HG02870 (cell line): ENCODE results near the gene GNLY.
"Not testable (repeated sequence)": the region's sequence is repeated elsewhere in the genome, so short reads cannot be mapped to it uniquely, and the experiment has no call there.

ENCODE experiments used
- ATAC-seq: cut with Tn5 transposase; IDR thresholded peaks from one replicate; pipeline ENCODE4 v1.9.1; 2021; ENCODE audit warnings: mild to moderate bottlenecking, moderate library complexity; ENCODE audit not compliant: unreplicated experiment

Gene GNLY

GRCh38 chr2:85706599-85707296 lies 12.6 kb downstream of the GNLY start:
- no peak for ATAC-seq

- ATAC-seq, result peak; percentile 40
These were observed 13.1 kb downstream of the GNLY start for GRCh38 chr2:85707304-85707703.

DNA sequence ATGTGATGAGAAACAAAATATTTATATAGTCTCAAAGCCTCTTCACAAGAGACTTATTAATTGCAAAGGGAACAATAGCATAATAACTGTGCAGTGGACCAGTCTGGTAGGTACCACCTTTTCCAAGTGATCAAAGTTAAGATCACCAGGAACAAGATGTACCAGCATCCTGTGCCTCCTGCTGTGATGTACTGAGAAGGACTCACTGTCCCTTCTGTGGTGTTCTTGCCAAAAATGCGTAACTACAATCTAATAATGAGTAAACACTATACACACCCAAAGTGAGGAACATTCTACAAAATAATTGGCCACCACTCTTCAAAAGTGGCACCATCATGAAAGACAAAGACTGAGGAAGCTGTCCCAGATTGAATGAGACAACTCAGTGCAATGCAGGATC lies 14.5 kb downstream of the GNLY start:
- ATAC-seq, result no peak

- no peak for ATAC-seq
These were observed 15.2 kb downstream of the GNLY start for GRCh38 chr2:85709401-85709811.

GRCh38 chr2:85710687-85711577 lies 16.8 kb downstream of the GNLY start:
- no peak for ATAC-seq

DNA sequence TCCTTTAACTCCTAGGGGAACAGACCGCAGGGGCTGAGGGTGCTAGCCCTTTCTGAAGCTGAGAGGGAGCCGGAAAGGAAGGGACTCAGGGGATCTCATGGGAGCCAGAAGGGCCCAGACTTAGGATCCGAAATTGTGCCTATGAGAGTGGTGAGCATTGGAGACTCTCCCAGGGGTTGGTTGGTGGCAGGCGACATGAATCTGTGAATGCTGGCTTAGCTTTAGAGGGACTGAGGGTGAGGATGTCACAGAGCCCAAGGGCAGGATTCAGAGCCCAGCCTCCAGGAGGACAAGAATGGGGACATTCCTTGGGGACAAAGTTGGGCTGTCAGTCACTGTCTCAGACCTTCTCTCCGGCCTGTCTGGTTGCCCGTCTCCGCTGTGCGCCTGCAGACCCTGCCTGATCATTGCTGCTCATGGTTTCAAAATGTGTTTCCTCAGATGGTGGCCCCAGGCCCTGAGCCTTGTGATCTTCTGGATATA lies 17.5 kb downstream of the GNLY start:
- ATAC-seq, result no peak

GRCh38 chr2:85712336-85712735 lies 18.2 kb downstream of the GNLY start:
- ATAC-seq, result no peak

GRCh38 chr2:85712849-85713612 lies 18.9 kb downstream of the GNLY start:
- no peak for ATAC-seq

- ATAC-seq, result no peak
These were observed 19.7 kb downstream of the GNLY start for GRCh38 chr2:85713836-85714235.

DNA sequence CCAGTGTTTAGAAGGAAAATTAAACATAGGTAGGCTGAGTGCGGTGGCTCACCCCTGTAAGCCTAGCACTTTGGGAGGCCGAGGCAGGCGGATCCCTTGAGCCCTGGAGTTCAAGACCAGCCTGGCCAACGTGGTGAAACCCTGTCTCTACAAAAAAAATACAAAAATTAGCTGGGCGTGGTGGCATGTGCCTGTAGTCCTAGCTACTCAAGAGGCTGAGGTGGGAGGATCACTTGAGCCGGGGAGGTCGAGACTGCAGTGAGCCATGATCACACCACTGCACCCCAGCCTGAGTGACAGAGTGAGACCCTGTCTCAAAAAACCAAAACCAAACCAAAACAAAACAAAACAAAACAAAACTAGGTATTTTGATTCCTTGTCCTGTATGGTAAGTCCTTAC lies 20.3 kb downstream of the GNLY start:
- ATAC-seq, result not testable (repeated sequence)

GRCh38 chr2:85714841-85715240 lies 20.7 kb downstream of the GNLY start:
- no peak for ATAC-seq

GRCh38 chr2:85716346-85716914 lies 22.3 kb downstream of the GNLY start:
- no peak for ATAC-seq

DNA sequence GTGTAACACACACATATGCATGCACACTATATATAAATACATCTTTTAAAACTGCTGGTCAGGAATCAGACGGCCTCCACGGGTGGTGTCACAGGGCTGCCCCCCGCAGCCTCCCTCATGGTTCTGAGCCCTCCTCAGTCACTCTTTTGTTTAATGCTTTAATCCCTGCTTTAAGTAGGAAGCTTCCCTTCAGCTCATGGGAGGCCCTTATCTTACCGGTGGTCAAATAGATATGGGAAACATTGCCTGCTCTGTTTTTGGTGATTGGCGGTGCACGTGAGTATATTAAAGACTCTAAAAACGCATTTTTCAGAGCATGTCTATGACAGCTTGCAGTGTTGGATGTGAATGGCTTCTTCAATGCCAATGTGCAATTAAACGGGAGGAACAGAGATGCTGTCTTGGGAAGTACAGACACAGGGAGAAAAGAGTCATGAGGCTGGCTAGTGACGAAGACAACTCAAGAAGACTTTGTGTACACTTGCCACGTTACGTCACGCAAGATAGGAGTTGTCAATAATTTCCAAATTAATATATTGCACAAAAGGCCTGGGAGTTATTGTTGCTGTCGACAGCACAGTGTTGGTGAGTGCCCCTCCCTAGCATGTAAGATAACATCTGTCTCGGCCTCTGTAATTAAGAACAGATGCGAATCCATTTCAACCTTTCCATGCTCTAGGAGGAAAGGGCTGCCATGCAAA lies 23.3 kb downstream of the GNLY start:
- ATAC-seq, result no peak

DNA sequence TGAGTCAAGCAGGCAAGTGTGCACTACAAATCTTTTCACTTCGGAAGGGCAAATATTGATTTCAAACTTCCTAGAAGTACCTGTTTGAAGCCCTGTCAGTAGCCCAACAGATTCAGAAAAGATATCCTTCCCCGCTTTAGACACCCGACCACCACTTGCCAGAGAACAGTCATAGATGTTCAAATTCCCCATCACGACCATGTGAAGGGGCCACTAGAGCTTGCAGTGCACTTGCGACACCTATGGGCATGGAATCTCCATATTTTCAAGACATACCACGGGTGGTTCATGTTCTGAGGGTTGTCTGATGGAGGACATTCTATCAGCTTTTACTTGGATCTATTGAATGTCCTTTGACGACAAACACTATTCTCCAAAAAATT lies 23.8 kb downstream of the GNLY start:
- no peak for ATAC-seq

GRCh38 chr2:85718885-85719492 lies 24.8 kb downstream of the GNLY start:
- no peak for ATAC-seq

- ATAC-seq, result no peak
These were observed 25.6 kb downstream of the GNLY start for GRCh38 chr2:85719609-85720240.

GRCh38 chr2:85720533-85720932 lies 26.4 kb downstream of the GNLY start:
- no peak for ATAC-seq

DNA sequence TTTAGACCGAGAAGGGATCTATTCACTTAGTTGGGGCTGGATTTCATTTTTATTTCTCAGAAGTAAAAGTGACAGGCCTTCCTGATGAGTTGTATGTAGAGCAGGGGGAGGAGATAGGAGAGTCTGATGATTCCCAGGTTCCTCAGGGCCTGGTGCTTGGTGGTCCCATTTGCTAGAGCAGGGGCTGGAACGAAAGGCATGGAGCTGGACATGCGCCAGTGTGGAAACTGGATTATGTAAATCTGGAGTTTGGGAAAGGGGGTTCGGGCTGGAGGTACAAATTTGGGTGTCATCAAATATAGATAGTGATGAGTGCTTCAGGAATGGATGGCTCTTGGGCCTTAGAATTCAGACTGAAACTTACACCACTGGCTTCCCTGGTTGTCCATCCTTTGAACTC lies 27.5 kb downstream of the GNLY start:
- no peak for ATAC-seq

DNA sequence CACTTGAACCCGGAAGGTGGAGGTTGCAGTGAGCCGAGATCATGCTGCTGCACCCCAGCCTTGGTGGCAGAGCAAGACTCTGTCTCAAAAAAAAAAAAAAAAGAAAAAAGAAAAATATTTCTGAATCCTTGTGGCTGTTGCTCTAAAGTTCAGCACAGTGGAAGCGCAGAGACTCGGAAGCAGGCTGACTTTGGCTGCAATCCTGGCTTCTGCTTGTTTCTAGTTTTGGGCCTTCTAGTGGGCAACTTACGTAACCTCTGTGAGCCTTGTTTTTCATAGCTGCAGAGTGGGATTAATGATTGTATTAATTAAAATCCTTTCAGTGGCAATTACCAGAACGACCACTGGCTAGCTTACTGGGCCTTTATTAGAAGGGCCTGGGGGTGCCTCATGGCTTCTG lies 28.4 kb downstream of the GNLY start:
- ATAC-seq, result no peak
